GM18870 (cell line): Measurements from ENCODE around the gene EGF.
A peak's percentile ranks its signal among the peaks of the same experiment; 100 is the strongest.

Experiments
- ATAC-seq: cut with Tn5 transposase; IDR thresholded peaks from one replicate; pipeline ENCODE4 v1.9.1; 2021; ENCODE audit warnings: moderate library complexity; ENCODE audit not compliant: unreplicated experiment

The EGF gene

GRCh38 chr4:109953556-109953955, 40.9 kb downstream of the EGF start:
- no peak for ATAC-seq

GRCh38 chr4:109955146-109955545, 42.5 kb downstream of the EGF start:
- no peak for ATAC-seq

GRCh38 chr4:109957227-109957626, 44.5 kb downstream of the EGF start:
- no peak for ATAC-seq

GRCh38 chr4:109959195-109959594, 46.5 kb downstream of the EGF start:
- no peak for ATAC-seq

GRCh38 chr4:109962401-109962800, 49.7 kb downstream of the EGF start:
- ATAC-seq: no peak

GRCh38 chr4:109966891-109967481, 54.3 kb downstream of the EGF start:
- no peak for ATAC-seq

GRCh38 chr4:109967798-109968520, 55.3 kb downstream of the EGF start:
- ATAC-seq: peak; percentile 73

- ATAC-seq: no peak
Measured at GRCh38 chr4:109969087-109969486, 56.4 kb downstream of the EGF start.

GRCh38 chr4:109969919-109970318, 57.2 kb downstream of the EGF start:
- ATAC-seq: no peak

- ATAC-seq: no peak
Measured at GRCh38 chr4:109972786-109973528, 60.3 kb downstream of the EGF start.

GRCh38 chr4:109973529-109973905, 60.8 kb downstream of the EGF start:
- ATAC-seq: no peak

- no peak for ATAC-seq
Measured at GRCh38 chr4:109976189-109976588, 63.5 kb downstream of the EGF start.

GRCh38 chr4:109977854-109978501, 65.3 kb downstream of the EGF start:
- no peak for ATAC-seq

- no peak for ATAC-seq
Measured at GRCh38 chr4:109978704-109979454, 66.2 kb downstream of the EGF start.

GRCh38 chr4:109979920-109980717, 67.4 kb downstream of the EGF start:
- ATAC-seq: no peak

GRCh38 chr4:109981936-109982335, 69.3 kb downstream of the EGF start:
- no peak for ATAC-seq

- no peak for ATAC-seq
Measured at GRCh38 chr4:109982521-109982920, 69.8 kb downstream of the EGF start.

GRCh38 chr4:109985993-109986974, 73.6 kb downstream of the EGF start:
- ATAC-seq: no peak

- ATAC-seq: no peak
Measured at GRCh38 chr4:109989044-109989443, 76.4 kb downstream of the EGF start.
